ENCODE measurements around the gene LRP2. TPM values are rescaled to one million over a fixed set of nuclear protein-coding genes. Genes with fewer than 3 reads are reported as not detected.

Gene LRP2
- total RNA-seq, 1 donor from 2014 or later = 0.91 TPM

DNA sequence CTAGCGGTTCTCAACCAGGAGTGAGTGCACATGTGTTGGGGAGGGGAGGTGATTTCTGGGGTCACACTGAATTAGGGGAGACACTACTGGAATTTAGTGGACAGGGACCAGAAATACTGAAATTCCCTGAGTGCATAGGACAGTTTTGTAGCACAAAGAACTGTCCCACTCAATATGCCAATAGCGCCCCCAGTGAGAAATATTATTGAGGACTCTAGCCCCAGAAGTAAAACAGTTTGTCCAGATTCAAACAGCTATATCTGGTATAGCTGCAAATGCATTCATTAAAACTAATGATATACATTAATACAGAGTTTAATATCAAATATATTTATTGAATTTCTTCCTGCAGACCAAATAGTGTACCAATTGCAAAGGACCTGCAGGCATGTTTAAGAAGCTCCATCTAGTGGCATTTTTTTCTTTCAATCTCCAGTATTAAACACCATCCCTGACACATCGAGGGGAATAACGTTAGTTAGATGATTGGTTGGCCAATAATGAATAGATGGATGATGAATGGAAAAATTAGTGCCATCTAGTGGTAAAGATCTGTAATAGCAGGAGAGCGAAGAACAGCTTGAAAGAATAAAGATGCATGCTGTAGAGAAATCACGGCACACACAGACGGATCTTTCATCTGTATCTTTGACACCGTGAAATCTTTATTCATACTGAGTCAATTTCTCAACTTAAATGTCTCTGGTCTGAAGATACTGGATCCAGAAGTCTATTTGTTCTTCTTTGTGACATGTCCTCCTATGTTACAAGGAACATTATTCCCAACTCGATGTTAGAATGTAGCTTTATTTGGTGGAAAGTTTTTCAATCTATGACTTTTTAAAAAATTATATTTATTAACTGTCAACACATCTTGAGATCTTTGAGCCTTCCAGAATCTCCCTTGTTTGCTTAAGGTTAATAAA lies 230.5 kb downstream of the LRP2 start:
- DNase-seq (ENCODE audit: low spot score) (no peak), ATAC-seq (peak; percentile 97)

DNA sequence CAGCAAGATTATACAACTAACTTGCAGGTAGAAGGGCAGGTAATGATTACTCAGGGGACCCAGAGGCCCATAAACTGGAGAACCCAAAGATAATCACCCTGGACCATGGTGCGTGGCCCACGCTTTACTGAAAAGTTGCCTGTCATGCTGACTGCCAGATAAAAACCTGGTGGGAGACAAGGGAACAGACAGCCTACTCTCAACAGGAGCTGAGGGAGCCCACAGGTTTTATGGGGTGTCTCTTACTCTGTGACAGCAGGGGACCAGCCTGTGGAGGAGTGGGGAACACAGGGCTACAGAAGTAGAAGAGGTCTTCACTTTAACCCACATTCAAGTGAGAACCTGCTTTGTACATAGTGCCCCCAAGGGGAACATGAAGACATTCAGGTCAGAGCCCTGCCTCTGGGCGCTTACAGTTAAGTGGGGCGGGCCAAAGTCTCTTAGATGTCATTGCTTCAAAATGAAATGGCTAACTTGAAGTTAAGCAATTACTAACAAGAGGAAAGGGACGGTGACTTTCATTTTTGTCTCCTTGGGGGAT lies 232.6 kb downstream of the LRP2 start:
- DNase-seq (ENCODE audit: low spot score) (no peak), ATAC-seq (no peak)

GRCh38 chr2:169119851-169120250 lies 242.5 kb downstream of the LRP2 start:
- DNase-seq (ENCODE audit: low spot score) = no peak
- no peak for ATAC-seq

DNA sequence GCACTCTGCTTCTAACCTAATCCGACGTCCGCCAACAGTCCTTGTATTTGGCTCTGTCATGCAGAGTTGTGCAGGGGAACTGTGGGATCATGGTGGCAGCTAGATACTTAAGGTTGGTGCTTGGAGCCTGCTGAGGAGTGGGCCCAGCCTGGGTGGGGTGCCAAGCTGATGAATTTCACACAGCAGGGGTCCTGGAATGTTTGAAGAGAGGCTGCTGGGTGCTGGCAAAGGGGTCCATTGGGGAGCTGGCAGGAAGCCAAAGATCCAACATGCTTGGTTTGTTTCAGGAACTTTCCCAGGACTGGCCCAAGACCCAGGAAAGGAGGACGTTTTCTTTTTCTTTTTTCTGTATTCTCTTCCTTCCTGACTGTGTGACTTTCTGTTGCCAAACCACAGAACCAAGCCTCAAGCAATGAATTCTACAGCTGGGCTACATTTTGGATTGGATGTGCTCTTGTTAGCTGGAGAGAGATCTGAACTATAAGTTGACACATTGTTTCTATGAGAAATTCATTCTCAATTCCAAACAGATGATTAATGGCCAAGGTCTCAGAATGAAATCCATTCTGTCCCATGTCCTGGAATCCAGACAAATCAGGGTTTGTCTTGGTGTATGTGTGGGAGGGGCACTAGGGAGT lies 243.1 kb downstream of the LRP2 start:
- no peak for DNase-seq (ENCODE audit: low spot score)
- no peak for ATAC-seq

GRCh38 chr2:169118060-169118459 lies 244.3 kb downstream of the LRP2 start:
- no peak for ATAC-seq
- DNase-seq (ENCODE audit: low spot score) = no peak

- DNase-seq (ENCODE audit: low spot score) (no peak), ATAC-seq (no peak)
These were observed 245.3 kb downstream of the LRP2 start for GRCh38 chr2:169116993-169117392.

DNA sequence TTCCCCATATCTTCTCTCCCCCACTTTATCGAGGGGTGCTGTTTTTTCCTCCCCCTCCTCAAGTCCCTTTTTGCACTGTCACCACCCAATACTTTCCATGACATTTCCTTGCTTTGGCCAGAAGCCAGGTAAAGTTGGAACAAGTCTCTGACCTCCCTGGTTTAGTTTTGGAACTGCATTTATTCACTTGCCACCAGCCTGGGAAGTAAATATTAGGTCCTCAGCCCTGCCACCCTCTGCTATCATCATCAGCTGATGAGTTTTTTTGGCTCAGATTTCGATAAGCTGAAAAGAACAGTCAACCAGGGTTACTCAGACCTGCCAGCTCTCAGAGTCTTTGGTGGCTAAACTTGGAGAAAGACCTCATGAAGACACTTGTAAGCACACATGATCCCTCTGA lies 246.0 kb downstream of the LRP2 start:
- no peak for DNase-seq (ENCODE audit: low spot score)
- ATAC-seq = no peak

DNA sequence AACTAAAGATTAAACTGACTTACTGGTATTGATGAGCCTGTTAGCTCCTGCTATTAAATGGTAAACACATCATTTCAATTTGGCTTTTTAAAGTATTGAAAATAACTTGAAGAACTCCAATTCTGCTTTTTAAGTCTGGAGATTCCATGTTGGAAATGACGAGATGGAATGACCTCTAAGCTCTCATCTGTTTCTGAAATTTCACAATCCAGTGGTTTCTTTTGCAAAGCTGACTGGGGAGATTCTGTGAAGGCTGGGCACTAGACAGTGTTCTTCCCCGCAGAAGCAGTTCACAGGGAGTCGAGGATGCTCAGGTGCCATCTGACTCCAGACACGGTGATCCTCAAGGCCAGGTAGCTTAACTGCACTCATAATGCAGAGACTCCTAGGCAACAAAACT lies 248.3 kb downstream of the LRP2 start:
- DNase-seq (ENCODE audit: low spot score) (no peak), ATAC-seq (no peak)

DNA sequence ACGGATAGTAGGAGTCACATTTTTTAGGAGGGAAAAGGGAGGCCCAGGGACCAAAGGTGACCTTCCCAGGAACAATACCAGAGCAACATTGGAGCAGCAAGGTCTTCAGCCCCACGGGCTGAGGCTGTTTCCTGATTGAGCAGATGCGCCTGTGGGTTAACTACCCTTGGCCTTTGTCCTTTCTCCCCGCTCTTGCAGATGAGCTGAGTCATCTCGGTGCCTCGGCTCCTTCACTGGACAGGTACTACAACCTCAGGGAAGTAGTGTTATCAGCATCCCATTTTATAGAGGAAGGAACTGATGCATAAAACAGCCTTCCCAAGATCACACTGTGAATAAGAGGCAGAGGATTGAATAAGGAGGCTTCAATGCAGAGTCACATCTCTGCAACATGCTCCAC lies 249.5 kb downstream of the LRP2 start:
- no peak for ATAC-seq
- no peak for DNase-seq (ENCODE audit: low spot score)

GRCh38 chr2:169110916-169111315 lies 251.4 kb downstream of the LRP2 start:
- DNase-seq (ENCODE audit: low spot score) (no peak), ATAC-seq (no peak)

DNA sequence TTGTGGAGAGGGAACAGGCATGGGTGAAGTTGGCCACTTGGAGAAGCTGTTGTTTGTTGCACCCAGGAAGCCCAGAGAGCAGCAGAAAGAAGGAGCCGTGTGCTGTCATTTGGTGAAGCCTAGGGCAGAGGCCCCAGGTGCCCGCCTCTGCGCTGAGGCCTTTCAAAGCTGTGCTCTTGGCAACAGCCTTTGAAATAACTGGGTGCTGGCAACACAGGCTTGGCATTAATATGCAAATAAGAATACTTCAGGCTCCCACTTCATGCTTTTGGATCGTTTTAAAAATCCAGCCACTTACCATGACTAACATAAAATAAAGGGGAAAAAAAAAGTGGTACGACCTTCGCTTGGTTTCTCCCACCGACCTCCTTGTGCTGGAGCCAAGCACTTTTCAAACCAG lies 251.9 kb downstream of the LRP2 start:
- DNase-seq (ENCODE audit: low spot score) (no peak), ATAC-seq (no peak)

- DNase-seq (ENCODE audit: low spot score) = peak; percentile 81
- peak; percentile 99 for ATAC-seq
These were observed 252.6 kb downstream of the LRP2 start for GRCh38 chr2:169109502-169110409.

DNA sequence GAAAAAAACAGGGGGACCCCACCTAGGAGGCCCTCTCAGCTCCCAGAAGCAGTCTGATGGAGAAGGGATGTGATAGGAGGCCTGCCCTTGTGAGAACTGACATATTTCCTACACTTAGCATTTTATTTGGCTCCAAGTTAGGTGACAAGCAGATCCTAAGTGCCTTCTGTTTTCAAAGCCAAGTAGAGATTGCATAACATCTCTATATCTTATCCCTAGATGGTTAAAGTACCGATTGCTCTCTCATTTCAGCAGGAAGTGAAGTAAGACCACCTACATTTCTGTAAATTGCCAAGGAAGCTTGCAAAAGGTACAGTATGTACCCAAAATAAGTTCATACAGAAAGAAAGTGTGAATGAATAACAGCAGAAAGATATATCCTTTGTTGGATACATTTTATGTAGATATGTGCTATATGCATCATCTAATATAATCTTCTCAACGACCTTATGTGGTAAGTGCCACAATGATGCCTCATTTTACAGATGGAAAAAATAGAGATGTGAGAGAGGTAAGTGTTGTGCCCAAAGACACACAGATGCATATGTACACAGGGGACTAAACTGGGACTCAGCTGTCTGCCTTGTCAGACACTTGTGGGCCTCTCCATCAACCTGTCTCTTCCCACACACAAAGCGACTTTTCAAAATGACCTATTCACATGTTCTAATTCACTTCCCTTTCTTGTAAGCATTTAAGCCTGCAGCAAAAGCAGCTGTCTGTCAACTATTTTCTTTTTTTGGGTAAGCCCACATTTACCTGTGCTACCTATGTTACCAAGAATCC lies 254.0 kb downstream of the LRP2 start:
- DNase-seq (ENCODE audit: low spot score) (no peak), ATAC-seq (no peak)

DNA sequence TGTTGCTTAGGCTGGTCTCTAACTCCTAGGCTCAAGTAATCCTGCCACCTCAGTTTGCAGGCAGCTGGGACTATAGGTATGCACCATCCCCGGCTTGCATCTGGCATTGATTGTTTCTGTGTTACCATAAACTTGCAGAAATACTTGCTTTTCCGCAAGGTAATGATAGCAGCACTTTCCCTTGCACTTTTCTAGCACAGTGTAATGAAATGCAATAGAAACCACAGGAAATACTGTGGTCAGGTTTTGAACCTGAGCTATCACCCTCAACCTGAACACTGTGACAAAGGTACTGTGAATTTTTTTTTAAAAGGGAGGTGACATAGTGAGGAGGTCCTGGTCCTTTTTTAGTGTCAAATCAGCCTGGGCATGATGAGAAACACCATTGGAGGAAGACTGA lies 254.7 kb downstream of the LRP2 start:
- no peak for ATAC-seq
- no peak for DNase-seq (ENCODE audit: low spot score)

GRCh38 chr2:169106563-169107545 lies 255.5 kb downstream of the LRP2 start:
- DNase-seq (ENCODE audit: low spot score) = no peak
- ATAC-seq = no peak

- ATAC-seq (no peak), DNase-seq (ENCODE audit: low spot score) (no peak)
These were observed 256.2 kb downstream of the LRP2 start for GRCh38 chr2:169106134-169106533.

GRCh38 chr2:169105476-169105875 lies 256.9 kb downstream of the LRP2 start:
- no peak for ATAC-seq
- no peak for DNase-seq (ENCODE audit: low spot score)

- DNase-seq (ENCODE audit: low spot score) (no peak), ATAC-seq (no peak)
These were observed 257.5 kb downstream of the LRP2 start for GRCh38 chr2:169104848-169105247.

GRCh38 chr2:169095621-169096105 lies 266.7 kb downstream of the LRP2 start:
- ATAC-seq = no peak

More at GRCh38 chr2:169095621-169096105, 266.7 kb downstream of the LRP2 start:
- no peak for DNase-seq (ENCODE audit: low spot score)
